ENCODE data around the gene MSMO1. TPM values are rescaled to one million over a fixed set of nuclear protein-coding genes. Genes with fewer than 3 reads are reported as not detected.
A peak's percentile ranks its signal among the peaks of the same experiment; 100 is the strongest.

MSMO1 gene
- total and polyA plus RNA-seq, 2 donors (not counting 1 experiment from before 2014, with no cell fraction given) = 7.3 to 30.8 TPM

- Mint-ChIP-seq H3K4me1 (peaks cover 46% of the 10 kb centered on the region), H3K27me3 (no peaks in the 10 kb centered on the region), H3K9me3 (ENCODE audit: insufficient read depth) (peaks cover 5% of the 10 kb centered on the region), H3K27ac (peak overlapping the region; percentile 16), H3K4me3 (no peak overlapping the region)
- H3K4me3 ChIP-seq (ENCODE audit: control extremely low read depth in 1 of 5, extremely low read depth in 1 of 5, insufficient read depth in 1 of 5, low read depth in 2 of 5, low read length in 4 of 5) = no peak overlapping the region
- no peaks in the 10 kb centered on the region for H3K27me3 ChIP-seq (replicated peaks in 1 of 4; ENCODE audit: control extremely low read depth in 1 of 4, control insufficient read depth in 3 of 4, insufficient read depth in 4 of 4, low read length in 3 of 4)
- no peak overlapping the region for H3K4me2 ChIP-seq (replicated peaks; ENCODE audit: low read depth, low read length, poor library complexity, severe bottlenecking)
- H4K20me1 ChIP-seq (ENCODE audit: control insufficient read depth, insufficient read depth, low read length, poor library complexity, severe bottlenecking) = no peaks in the 10 kb centered on the region
- peak overlapping the region in 1 of 2 donors; percentile 69 for H3K27ac ChIP-seq (ENCODE audit: low read length in 2 of 2)
- POLR2A ChIA-PET = no interaction called here
- no peak for TF ChIP-seq EZH2 (IDR thresholded peaks at IDR 0.05; ENCODE audit: borderline replicate concordance, insufficient read depth, low read depth, low read length, poor library complexity, severe bottlenecking)
- TF ChIP-seq, protein P1, sequence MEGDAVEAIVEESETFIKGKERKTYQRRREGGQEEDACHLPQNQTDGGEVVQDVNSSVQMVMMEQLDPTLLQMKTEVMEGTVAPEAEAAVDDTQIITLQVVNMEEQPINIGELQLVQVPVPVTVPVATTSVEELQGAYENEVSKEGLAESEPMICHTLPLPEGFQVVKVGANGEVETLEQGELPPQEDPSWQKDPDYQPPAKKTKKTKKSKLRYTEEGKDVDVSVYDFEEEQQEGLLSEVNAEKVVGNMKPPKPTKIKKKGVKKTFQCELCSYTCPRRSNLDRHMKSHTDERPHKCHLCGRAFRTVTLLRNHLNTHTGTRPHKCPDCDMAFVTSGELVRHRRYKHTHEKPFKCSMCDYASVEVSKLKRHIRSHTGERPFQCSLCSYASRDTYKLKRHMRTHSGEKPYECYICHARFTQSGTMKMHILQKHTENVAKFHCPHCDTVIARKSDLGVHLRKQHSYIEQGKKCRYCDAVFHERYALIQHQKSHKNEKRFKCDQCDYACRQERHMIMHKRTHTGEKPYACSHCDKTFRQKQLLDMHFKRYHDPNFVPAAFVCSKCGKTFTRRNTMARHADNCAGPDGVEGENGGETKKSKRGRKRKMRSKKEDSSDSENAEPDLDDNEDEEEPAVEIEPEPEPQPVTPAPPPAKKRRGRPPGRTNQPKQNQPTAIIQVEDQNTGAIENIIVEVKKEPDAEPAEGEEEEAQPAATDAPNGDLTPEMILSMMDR (IDR thresholded peaks at IDR 0.05) = no peak
- H2AFZ ChIP-seq (ENCODE audit: insufficient read depth, low read depth, low read length, poor library complexity, severe bottlenecking) = no peak overlapping the region
- CTCF ChIA-PET = interaction anchor here (0.7 to 1.4 kb wide), 2 partner anchors 80 to 156 kb away, joined by 3 to 6 read pairs; no protein-coding TSS in a partner anchor
- no peak overlapping the region for H3K9ac ChIP-seq (ENCODE audit: low read length)
- H3K79me2 ChIP-seq (ENCODE audit: control insufficient read depth, insufficient read depth, low read length) = peaks cover 27% of the 10 kb centered on the region
- DNase-seq = no peak
- intact Hi-C loops (cut with micrococcal nuclease) = no loop called here
- no peaks in the 10 kb centered on the region for H3K9me3 ChIP-seq (ENCODE audit: control extremely low read depth in 1 of 3, control insufficient read depth in 2 of 3, insufficient read depth in 1 of 3, low read length in 2 of 3)
- no peak for ATAC-seq (ENCODE audit: low read depth)
- H3K36me3 ChIP-seq (replicated peaks in 1 of 2; ENCODE audit: control extremely low read depth in 1 of 2, control insufficient read depth in 1 of 2, extremely low read depth in 1 of 2, insufficient read depth in 2 of 2, low read length in 1 of 2) = no peaks in the 10 kb centered on the region
- H3K4me1 ChIP-seq (ENCODE audit: control insufficient read depth in 2 of 2, insufficient read depth in 2 of 2, low read length in 2 of 2) = peaks cover 27 to 29% of the 10 kb centered on the region in 2 donors
Observed at GRCh38 chr4:165288639-165289422, 38.6 kb upstream of the MSMO1 start.

DNA sequence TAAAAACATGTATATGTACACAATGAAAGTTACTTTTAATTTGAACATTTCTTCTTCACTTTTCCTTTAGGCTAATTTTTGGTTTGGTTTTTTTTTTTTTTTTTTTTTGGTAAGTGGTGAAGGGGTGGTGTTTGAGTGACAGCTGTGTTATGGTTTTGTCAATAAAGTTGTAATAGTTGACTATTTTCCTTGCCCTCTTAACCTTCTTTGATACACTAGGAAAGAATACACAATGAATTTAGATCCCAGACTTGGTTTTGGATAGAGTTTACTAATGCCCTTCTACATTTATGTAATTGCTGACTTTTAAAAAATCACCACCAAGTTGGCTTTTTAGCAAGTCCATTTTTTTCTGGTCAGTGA, 38.1 kb upstream of the MSMO1 start:
- CTCF ChIA-PET = interaction anchor here (0.7 to 1.4 kb wide), 2 partner anchors 80 to 157 kb away, joined by 3 to 6 read pairs; no protein-coding TSS in a partner anchor

More for the DNA sequence above, 38.1 kb upstream of the MSMO1 start:
- DNase-seq (no peak), ATAC-seq (ENCODE audit: low read depth) (no peak)
- TF ChIP-seq, protein P1 (IDR thresholded peaks at IDR 0.05) = no peak
- TF ChIP-seq EZH2 (IDR thresholded peaks at IDR 0.05; ENCODE audit: borderline replicate concordance, insufficient read depth, low read depth, low read length, poor library complexity, severe bottlenecking) = no peak
- Histone ChIP-seq H2AFZ (ENCODE audit: insufficient read depth, low read depth, low read length, poor library complexity, severe bottlenecking) (no peak overlapping the region), H3K36me3 (replicated peaks in 1 of 2; ENCODE audit: control extremely low read depth in 1 of 2, control insufficient read depth in 1 of 2, extremely low read depth in 1 of 2, insufficient read depth in 2 of 2, low read length in 1 of 2) (no peaks in the 10 kb centered on the region), H3K79me2 (ENCODE audit: control insufficient read depth, insufficient read depth, low read length) (peaks cover 27% of the 10 kb centered on the region), H3K4me2 (replicated peaks; ENCODE audit: low read depth, low read length, poor library complexity, severe bottlenecking) (no peak overlapping the region), H3K9me3 (ENCODE audit: control extremely low read depth in 1 of 3, control insufficient read depth in 2 of 3, insufficient read depth in 1 of 3, low read length in 2 of 3) (no peaks in the 10 kb centered on the region), H3K4me3 (ENCODE audit: control extremely low read depth in 1 of 5, extremely low read depth in 1 of 5, insufficient read depth in 1 of 5, low read depth in 2 of 5, low read length in 4 of 5) (no peak overlapping the region), H3K4me1 (ENCODE audit: control insufficient read depth in 2 of 2, insufficient read depth in 2 of 2, low read length in 2 of 2) (peaks cover 33 to 34% of the 10 kb centered on the region in 2 donors), H3K27ac (ENCODE audit: low read length in 2 of 2) (no peak overlapping the region), H4K20me1 (ENCODE audit: control insufficient read depth, insufficient read depth, low read length, poor library complexity, severe bottlenecking) (no peaks in the 10 kb centered on the region), H3K27me3 (replicated peaks in 1 of 4; ENCODE audit: control extremely low read depth in 1 of 4, control insufficient read depth in 3 of 4, insufficient read depth in 4 of 4, low read length in 3 of 4) (no peaks in the 10 kb centered on the region), H3K9ac (ENCODE audit: low read length) (no peak overlapping the region)
- intact Hi-C loops (cut with micrococcal nuclease) = no loop called here
- Mint-ChIP-seq H3K27ac (no peak overlapping the region), H3K4me1 (peaks cover 52% of the 10 kb centered on the region), H3K27me3 (no peaks in the 10 kb centered on the region), H3K4me3 (no peak overlapping the region), H3K9me3 (ENCODE audit: insufficient read depth) (peaks cover 3% of the 10 kb centered on the region)
- POLR2A ChIA-PET = no interaction called here

Data from B cell (primary cell).